ENCODE data around the gene EBNA1BP2.
"Not testable (repeated sequence)": the region's sequence is repeated elsewhere in the genome, so short reads cannot be mapped to it uniquely, and the experiment has no call there.

The EBNA1BP2 gene

DNA sequence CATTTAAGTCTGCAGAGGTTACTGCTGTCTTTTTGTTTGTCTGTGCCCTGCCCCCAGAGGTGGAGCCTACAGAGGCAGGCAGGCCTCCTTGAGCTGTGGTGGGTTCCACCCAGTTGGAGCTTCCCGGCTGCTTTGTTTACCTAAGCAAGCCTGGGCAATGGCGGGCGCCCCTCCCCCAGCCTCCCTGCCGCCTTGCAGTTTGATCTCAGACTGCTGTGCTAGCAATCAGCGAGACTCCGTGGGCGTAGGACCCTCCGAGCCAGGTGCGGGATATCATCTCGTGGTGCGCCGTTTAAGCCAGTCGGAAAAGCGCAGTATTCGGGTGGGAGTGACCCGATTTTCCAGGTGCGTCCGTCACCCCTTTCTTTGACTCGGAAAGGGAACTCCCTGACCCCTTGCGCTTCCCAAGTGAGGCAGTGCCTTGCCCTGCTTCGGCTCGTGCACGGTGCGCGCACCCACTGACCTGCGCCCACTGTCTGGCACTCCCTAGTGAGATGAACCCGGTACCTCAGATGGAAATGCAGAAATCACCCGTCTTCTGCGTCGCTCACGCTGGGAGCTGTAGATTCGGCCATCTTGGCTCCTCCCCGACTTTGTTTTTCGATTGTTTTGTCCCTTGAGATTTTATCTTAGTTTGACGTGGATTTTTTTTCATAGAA is 52.0 kb downstream of the EBNA1BP2 start:
- DNase-seq (ENCODE audit: low read depth), result not testable (repeated sequence)
